DOHH2 (cell line): Measurements from ENCODE around the gene FIGN.

ENCODE experiments used
- CTCF ChIP-seq: fragments of 200-600 bp; sonication (generic); IDR thresholded peaks from one replicate; pipeline ENCODE4 v1.5.1; 2014; ENCODE audit warnings: antibody characterized with exemption, mild to moderate bottlenecking, low read depth, low read length; ENCODE audit not compliant: poor library complexity, severe bottlenecking
- EZH2phosphoT487 ChIP-seq: fragments of 200-600 bp; sonication (generic); IDR thresholded peaks from 2 replicates; pipeline ENCODE4 v1.6.1; 2017; ENCODE audit warnings: borderline replicate concordance, mild to moderate bottlenecking, antibody characterized with exemption, low read length, moderate library complexity, mixed read lengths

DNA sequence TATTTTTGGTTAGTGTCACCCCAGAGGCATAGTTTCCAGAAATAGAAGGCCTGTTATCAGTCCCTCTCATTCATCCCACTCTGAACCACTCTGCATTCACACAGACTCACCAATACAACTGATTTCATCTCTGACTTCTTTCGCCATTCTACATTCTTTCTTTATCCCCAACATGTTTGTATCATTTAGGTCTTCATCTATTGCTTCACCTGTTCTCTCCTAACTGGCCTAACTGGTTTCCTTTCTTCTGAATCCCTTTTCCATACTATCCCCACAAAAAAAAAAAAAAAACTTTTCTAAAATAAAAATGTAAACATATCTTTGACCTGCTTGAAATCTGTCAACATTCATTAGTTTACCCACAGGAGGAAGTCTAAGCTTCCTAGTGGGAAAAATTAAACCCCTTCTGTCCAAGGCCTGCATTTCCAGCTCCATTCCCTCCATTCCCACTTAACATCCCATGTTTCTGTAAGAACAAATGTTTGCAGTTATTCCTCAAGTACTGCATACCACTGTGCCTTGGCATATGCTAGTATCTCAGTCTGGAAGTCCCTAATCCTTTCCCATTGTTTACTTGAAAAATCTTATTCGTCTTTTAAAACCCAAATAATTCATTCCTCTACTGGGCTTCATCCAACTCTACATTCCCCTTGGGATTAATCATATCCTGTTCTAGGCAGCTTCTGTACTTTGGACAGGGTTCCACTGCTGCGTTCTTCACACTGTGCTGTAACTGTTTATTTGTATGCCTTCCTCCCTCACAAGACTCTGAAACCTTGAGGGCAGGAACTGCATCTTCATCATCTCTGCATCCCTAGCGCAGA is 68.5 kb downstream of the FIGN start:
- TF ChIP-seq CTCF (no peak), EZH2phosphoT487 (no peak)
